AG20443 (cell line): ENCODE data around the gene CCDC85B.

Experiments used
- DNase-seq: peaks from one replicate; pipeline ENCODE4 v3.0.0; 2012; ENCODE audit warnings: low spot score, mixed read lengths

Gene CCDC85B

GRCh38 chr11:65857853-65858680 is 32.4 kb upstream of the CCDC85B start, which contains the start of gene CFL1:
Gene CFL1 (minus strand): TSS chr11:65858180. CDS start chr11:65858099, 81 bp downstream.
- DNase-seq = peak; percentile 92

GRCh38 chr11:65858681-65859087 is 31.8 kb upstream of the CCDC85B start:
- no peak for DNase-seq

- peak; percentile 93 for DNase-seq
These were observed 31.2 kb upstream of the CCDC85B start for GRCh38 chr11:65859095-65859811.

GRCh38 chr11:65859812-65860277 is 30.6 kb upstream of the CCDC85B start:
- no peak for DNase-seq

- DNase-seq = peak; percentile 89
These were observed 30.0 kb upstream of the CCDC85B start, which contains the start of gene MUS81 for GRCh38 chr11:65860278-65861164. Gene MUS81 (plus strand): TSS chr11:65860433. CDS start chr11:65860754, 321 bp downstream.

- no peak for DNase-seq
These were observed 29.3 kb upstream of the CCDC85B start for GRCh38 chr11:65861165-65861505.

GRCh38 chr11:65861533-65862183 is 28.8 kb upstream of the CCDC85B start:
- no peak for DNase-seq

- DNase-seq = no peak
These were observed 28.2 kb upstream of the CCDC85B start for GRCh38 chr11:65862191-65862735.

- no peak for DNase-seq
These were observed 27.3 kb upstream of the CCDC85B start for GRCh38 chr11:65862941-65863888.

- no peak for DNase-seq
These were observed 26.4 kb upstream of the CCDC85B start for GRCh38 chr11:65863889-65864705.

GRCh38 chr11:65864706-65865471 is 25.6 kb upstream of the CCDC85B start:
- DNase-seq = no peak

- no peak for DNase-seq
These were observed 24.8 kb upstream of the CCDC85B start for GRCh38 chr11:65865550-65866172.

- DNase-seq = no peak
These were observed 23.8 kb upstream of the CCDC85B start for GRCh38 chr11:65866509-65867283.

- no peak for DNase-seq
These were observed 23.0 kb upstream of the CCDC85B start for GRCh38 chr11:65867284-65868071.

- no peak for DNase-seq
These were observed 22.3 kb upstream of the CCDC85B start for GRCh38 chr11:65868076-65868667.

GRCh38 chr11:65868907-65869306 is 21.6 kb upstream of the CCDC85B start:
- no peak for DNase-seq
